Left renal pelvis (tissue), 4 donors: ENCODE measurements around the gene CRAMP1. TPM values are rescaled to one million over a fixed set of nuclear protein-coding genes. Genes with fewer than 3 reads are reported as not detected.

ENCODE experiments used
- DNase-seq, 4 donors: peaks; one replicate each; pipeline ENCODE4 v3.0.0-alpha.2; 2013; ENCODE audit warnings: low read depth in 4 of 4, low spot score in 3 of 4
- polyA plus RNA-seq, 4 donors: library from polyadenylated mRNA; unstranded; fragments of 120-200 nt; gene quantifications; one replicate each; pipeline ENCODE4 v1.2.1, GENCODE V29; 2013; ENCODE audit not compliant: insufficient read length in 4 of 4

Gene CRAMP1
- polyA plus RNA-seq, 4 donors, result 15.1 to 27.5 (median 18.6) TPM

DNA sequence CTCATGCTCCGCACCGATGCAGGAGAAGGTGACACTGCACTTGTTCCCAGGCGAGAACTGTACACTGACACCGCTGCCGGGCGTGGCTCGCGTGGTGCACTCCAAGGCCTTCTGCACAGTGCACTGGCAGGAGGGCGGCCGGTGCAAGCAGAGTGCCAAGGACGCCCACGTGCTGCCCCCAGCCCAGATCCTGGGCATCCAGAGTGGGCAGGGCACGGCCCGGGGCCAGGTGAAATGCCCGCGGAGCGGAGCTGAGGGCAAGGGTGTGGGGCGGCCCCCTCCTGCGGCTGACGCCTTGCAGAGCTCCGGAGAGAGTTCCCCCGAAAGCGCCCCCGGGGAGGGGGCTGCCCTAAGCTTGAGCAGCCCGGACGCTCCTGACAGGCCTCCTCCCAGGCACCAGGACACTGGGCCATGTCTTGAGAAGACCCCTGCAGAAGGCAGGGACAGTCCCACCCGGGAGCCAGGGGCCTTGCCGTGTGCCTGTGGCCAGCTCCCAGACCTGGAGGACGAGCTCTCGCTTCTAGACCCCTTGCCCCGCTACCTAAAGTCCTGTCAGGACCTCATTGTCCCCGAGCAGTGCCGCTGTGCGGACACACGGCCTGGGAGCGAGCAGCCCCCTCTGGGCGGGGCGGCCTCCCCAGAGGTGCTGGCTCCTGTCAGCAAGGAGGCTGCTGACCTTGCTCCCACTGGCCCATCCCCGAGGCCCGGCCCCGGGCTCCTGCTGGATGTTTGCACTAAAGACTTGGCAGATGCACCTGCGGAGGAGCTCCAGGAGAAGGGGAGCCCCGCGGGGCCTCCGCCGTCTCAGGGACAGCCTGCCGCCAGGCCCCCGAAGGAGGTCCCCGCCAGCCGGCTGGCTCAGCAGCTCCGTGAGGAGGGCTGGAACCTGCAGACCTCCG is 44.0 kb downstream of the CRAMP1 start:
- no peak for DNase-seq

DNA sequence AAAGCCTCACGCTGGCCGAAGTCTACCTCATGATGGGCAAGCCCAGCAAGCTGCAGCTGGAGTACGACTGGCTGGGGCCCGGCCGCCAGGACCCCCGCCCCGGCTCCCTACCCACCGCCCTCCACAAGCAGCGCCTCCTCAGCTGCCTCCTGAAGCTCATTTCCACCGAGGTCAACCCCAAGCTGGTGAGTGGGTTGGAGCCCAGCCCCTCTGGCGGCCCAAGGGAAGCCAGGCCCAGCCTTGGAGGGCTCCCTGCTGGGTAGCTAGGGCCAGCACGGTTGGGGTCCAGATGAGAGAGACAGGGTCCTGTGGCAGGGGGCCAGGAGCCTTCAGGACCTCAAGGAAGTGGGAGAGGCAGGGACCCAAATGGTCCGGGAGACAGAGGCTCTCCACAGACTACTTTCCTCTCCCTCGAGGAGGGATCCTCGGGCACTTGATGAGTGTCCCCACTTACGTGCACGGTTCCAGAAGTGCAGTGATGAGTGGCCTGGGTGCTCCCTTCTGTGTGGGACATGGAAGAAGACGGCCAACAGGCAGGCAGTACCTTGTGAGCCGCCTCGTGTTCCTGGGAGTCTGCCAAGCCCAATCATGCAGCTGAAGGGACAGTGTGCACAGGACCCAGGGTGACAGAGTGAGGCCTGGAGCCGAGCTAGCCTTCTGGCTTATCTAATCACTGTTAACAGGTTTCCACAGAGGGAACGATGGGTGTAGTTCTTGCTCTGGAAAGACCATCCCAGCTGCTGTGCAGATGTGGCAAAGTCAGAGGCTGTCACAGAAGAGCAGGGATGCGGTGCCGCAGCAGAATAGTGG is 44.9 kb downstream of the CRAMP1 start:
- DNase-seq, result no peak

- no peak for DNase-seq
These were observed 45.7 kb downstream of the CRAMP1 start for GRCh38 chr16:1657841-1658240.

DNA sequence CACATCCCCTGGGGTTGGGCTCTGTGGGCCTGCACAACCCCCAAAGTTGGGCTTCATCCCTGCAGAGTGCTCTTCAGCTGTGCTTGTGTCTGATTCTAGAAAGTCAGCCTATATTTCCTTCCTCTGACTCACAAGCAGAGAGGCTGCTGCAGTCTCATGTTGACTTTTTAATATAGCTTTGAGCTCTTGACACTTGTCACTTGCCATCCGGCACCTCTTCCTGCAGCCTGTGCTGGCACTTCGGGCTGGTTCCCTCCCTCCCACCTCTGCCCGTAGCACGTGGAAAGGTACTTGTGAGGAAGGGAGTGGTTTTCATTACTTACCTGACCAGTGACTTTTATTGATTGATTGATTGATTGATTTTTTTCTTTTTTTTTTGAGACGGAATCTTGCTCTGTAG is 46.9 kb downstream of the CRAMP1 start:
- DNase-seq, result no peak

- no peak for DNase-seq
These were observed 49.7 kb downstream of the CRAMP1 start for GRCh38 chr16:1661826-1662225.

DNA sequence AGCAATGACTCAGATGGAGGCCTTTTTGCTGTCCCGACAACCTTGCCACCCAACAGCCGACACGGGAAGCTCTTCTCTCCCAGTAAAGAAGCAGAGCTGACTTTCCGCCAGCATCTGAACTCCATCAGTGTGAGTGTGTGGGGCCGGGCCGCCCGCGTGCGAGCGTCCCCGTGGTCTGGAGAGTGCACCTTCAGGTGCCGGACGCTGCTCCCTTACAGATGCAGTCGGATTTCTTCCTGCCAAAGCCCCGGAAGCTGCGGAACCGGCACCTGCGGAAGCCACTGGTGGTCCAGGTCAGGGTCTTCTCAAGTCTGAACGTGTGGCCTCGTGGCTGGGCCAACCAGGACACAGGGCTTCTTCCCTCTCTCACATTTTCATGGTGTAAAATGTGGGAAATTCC is 50.4 kb downstream of the CRAMP1 start:
- no peak for DNase-seq

DNA sequence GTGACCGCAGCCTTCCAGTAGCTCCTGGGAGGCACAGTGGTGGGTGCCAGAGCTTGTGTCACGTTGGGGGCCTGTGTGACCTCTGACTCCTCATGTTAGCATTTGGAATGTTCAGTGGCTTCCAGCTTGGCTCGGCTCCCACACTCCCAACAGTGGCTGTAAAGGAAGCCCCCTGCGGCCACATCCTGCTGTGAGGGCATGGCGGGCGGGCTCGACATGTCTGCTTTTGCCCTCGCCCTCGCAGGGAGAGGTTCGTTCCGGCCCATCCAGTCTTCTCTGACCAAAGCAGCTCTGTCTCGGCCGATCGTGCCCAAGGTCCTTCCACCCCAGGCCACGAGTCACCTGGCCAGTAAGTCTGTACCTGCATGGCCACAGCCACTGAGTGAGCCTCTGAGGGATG is 53.7 kb downstream of the CRAMP1 start:
- DNase-seq, result no peak

GRCh38 chr16:1666316-1666715 is 54.2 kb downstream of the CRAMP1 start:
- no peak for DNase-seq

GRCh38 chr16:1667271-1667670 is 55.1 kb downstream of the CRAMP1 start:
- DNase-seq, result no peak

GRCh38 chr16:1667916-1668315 is 55.8 kb downstream of the CRAMP1 start:
- no peak for DNase-seq

- no peak for DNase-seq
These were observed 56.6 kb downstream of the CRAMP1 start for GRCh38 chr16:1668612-1669319.

DNA sequence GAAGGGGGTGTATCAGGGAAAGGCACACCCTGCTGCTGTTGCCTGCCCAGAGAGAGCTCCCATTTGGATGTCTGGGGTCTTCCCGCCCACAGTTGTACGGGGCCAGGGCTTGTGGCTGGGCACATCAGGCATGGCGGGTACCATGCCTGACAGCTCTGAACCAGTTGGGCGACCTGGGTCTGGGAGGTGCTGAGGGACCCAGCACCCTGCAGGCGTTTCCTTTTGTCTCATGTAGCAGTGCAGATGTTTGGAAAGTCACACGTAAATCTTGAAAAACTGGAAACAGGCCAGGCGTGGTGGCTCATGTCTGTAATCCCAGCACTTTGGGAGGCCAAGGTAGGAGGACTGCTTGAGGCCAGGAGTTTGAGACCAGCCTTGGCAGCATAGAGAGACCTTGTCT is 57.5 kb downstream of the CRAMP1 start:
- DNase-seq, result no peak

DNA sequence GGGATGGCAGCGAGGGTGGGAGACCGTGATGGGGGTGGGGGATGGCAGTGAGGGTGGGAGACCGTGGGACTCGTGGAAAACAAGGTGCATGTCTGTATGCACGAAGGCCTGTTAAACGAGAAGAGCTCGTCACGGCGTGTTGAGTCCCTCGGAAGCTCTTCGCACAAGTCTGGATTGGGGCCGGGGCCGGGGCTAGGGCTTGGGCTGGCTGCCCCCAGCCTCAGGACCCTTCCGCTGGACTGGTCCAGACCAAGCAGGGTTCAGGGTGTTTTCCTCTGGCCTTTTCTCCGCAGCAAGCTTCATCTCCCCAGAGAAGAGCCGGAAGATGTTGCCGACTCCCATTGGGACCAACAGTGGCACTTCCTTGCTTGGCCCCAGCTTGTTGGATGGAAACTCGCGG is 58.2 kb downstream of the CRAMP1 start:
- DNase-seq, result no peak

DNA sequence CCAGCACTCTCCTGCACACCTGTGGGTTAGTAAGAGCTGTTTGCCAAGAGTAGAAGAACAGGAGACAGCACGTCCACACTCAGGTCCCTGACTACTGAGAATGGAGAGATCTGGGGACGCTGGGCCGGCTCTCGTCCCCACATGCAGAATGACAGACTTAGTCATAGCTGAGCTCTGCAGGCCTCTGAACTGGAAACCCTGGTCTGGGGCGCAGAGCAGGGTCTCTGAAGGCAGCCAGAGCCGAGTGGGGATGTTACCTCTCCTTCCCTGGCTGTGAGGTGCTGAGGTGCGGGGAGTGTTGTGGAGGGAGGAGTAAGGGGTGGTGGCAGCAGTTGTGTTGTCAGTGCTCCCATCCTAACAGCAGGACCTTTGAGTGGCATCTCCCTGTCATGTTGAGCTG is 58.7 kb downstream of the CRAMP1 start:
- DNase-seq, result no peak

- no peak for DNase-seq
These were observed 61.4 kb downstream of the CRAMP1 start for GRCh38 chr16:1673424-1674151.

- no peak for DNase-seq
These were observed 62.1 kb downstream of the CRAMP1 start for GRCh38 chr16:1674306-1674705.

DNA sequence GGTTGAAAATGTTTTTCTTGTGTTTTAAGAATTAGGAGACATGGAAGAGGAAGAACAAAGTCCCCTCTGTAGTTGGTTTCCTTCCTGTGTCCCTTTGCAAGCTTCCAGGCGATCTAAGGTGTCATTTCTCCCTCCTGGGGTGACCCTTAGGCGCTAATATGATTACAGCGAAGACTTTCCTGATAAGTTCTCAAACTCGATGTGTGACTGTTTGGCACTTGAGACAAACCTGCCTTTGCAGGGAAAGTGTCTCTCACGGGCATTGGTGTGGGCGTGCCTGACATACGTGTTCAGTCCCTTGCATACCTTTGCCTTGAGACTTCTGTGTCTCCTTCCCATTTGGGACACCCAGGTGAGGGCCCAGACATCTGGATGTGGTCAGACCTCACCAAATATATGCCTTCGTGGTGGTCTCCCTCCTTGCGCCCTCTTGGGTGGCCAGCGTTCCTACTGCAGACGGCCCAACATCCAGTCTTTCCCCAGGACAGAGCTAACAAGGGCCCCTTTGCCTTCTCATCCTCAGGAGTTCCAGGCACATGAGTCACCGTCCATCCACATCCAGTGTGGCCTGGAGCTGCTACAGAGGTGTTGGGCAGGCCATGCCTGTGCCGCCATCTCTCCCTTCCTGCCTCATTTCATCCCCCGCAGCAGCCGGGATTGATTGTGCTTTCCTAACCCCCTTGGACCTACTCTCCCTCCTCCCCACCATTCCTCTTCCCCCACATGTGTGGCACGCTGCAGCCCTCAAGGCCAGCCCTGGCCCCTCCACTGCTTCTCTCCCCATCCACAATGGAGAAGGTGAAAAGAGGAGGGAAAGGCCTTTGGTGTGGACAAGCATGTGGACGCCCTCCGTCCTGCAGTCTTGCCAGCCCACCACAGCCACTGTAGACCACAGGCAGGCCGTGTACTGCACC is 62.8 kb downstream of the CRAMP1 start:
- no peak for DNase-seq

DNA sequence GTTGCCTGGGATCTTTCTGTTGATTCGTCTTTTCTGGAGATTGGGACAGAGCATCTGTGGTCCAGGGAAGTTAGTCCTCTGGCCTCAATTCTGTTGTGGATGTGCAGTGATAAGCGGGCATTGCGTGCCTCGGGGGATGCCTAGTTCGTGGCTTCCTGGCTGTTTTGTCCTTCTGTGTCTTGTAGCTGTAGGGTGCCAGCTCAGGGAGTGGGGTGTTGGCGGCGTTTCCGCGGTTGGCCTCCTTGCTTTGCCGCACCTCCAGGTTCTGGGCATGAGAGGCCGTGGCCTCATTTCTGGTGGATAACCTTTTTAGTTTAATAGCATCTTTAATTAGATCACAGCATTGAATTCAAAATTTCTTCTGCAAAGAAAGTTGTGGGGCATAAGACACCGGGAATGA is 64.5 kb downstream of the CRAMP1 start:
- DNase-seq, result no peak

DNA sequence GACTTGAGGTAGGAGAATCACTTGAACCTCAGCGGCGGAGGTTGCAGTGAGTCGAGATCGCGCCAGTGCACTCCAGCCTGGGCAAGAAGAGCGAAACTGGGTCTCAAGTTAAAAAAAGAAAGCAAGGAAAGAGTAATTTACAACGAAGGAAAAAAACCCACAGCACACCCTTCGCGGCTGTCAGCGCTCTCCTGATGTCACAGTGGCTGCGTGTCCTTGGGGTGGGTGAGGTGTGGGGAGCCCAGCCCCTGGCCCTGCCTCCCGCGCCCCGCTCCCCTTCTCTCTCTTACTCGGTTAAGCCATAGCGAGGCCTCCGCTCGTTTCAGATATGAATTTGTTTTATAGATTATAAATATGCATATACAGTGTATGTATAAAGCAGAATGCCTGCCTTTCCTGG is 65.2 kb downstream of the CRAMP1 start:
- DNase-seq, result no peak
